ENCODE results near the gene TMEM198.

GRCh38 chr2:219527472-219527871, 16.4 kb upstream of the TMEM198 start:
- TF ChIP-seq CTCF (IDR thresholded peaks at IDR 0.05): no peak
- no peak for TF ChIP-seq POLR2AphosphoS5 (IDR thresholded peaks at IDR 0.05; ENCODE audit: low read depth, low read length)
